Stimulated activated naive CD4-positive, alpha-beta T cell (primary cell): ENCODE data around the gene VGF.
A peak's percentile ranks its signal among the peaks of the same experiment; 100 is the strongest.

Experiments used
- DNase-seq, 6 experiments: peaks; one replicate each; lab custom pipeline; 2025; lab: John Stamatoyannopoulos, UW

Gene VGF

DNA sequence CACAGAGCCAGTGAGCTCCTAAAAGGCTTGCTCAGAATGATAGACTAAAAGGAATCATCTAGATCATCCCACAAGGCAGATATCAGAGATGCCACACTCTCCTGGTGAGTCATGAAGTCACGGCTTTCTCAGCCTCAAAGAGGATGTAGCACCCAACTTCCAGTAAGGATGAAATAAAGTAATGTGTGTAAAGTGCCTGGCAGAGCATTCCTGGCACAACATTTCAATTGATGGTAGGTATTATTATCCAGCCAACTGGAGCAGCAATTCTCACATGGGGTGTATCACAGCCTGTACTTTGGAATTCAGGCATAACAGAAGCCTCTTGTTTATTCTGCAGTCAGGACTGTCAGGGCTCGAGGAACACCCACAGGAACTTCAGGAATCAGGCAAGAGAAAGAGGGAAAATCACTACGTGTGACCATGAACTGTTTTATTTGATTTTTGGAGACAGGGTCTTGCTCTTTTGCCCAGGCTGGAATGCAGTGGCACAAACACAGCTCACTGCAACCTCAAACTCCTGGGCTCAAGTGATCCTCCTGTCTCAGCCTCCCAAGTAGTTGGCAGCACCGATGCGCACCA lies 20.0 kb upstream of the VGF start:
- DNase-seq, result no peak

- no peak for DNase-seq
Observed at GRCh38 chr7:101180130-101180755, 14.9 kb upstream of the VGF start, which contains the start of gene NAT16. Gene NAT16 (minus strand): TSS chr7:101180293. CDS start chr7:101174807, 5,486 bp downstream.

- DNase-seq, result no peak
Observed at GRCh38 chr7:101179713-101180112, 14.3 kb upstream of the VGF start.

DNA sequence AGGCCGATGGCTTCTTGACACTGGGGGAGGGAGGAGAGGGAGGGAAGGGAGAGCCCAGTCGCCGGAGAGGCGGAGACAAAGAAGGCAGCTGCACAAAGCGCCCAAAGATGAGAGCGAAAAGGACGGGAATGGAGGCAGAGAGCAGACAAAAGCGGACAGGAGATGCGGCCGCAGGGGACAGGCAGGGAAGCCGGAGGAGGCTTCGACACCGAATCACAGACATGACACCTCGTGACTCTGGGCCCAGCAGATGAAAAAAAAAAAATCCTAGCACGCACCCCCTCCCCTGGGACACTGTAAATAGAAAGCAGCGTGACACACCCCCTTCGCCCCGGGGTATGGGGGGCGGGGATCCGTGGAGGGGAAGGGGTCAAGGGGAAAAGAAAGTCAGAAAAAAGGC lies 13.7 kb upstream of the VGF start:
- no peak for DNase-seq

GRCh38 chr7:101177644-101178043 lies 12.3 kb upstream of the VGF start:
- DNase-seq, result no peak

DNA sequence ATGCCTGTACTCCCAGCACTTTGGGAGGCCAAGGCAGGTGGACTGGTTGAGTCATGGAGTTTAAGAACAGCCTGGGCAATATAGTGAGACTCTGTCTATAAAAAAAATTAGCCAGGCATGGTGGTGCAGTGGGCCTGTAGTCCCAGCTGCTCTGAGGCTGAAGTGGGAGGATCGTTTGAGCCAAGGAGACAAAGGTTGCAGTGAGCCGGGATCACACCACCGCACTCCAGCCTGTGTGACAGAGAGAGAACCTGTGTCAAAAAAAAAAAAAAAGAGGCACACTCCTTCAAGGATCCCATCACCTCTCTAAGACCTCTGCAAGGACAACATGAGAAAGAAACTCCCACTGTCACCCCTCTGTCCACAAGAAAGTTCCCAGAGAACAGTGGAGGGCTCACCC lies 10.3 kb upstream of the VGF start:
- DNase-seq, result no peak

DNA sequence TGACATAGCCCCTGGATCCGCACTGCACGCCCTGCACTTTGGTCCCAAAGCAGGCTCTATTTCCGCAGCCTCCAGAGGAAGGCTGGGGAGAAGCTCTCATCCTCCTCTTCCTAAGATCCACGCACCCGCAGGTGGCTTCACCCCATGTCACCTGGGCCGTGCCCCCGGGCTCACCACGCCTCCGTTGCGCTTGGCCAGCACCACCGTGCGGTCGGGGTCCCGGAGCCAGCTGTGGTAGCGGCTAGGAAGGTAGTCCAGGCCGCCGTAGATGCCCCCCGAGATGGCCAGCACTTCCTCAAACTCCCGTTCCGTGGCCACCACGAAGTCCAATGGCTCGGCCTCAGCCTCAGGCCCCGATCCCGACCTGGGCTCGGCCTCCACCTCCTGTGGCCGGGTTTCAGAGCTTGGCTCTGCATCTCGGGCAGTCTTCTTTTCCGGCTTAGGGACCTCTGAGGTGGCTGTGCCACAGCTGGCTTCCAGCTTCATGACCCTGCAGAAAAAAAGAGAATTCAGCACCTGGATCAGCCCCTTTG lies 9.0 kb upstream of the VGF start:
- no peak for DNase-seq

GRCh38 chr7:101173752-101174244 lies 8.4 kb upstream of the VGF start:
- peak; percentile 37 to 70 (median 51) for DNase-seq

- DNase-seq, result no peak
Observed at GRCh38 chr7:101172854-101173751, 7.7 kb upstream of the VGF start.

DNA sequence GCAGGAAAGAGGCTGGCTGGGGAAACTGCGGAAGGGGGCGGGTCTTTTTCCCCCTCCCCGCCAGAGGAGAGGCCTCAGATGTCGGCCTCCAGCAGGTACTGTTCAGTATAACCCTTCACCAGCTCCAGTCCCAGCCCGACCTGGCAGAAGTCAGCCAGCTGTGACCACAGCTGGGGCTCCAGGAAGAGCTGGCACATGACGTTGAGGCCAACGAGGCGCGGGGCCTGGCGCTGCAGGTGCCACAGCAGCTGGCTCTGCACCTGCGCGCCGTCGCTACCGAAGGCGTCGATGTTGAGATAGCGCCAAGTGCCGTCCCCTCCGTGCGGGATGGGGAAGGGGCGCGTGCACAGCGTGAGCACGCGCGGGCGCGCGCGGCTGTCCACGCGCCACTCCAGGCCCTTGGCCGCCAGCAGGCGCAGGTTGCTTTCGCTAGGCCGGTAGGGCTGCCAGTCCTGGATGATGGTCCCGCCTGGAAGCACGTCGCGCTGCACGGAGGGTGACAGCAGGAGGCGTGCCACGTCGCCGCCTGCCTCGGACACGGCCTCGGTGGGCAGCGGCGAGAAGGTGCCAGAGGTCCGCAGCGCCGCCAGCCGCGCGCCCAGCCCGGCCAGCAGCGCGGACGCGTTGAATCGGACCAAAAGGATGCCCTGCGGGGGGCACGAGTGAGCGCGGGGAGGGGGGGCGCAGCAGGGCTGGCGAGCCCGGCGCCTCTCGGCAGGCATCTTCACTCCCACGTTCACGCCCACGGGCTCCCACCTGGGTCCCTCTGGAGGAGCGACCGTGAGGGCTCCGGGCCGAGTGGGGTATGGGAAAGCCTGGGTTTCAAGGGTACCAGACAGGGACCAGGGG lies 6.9 kb upstream of the VGF start:
- DNase-seq, result peak in 1 of 6 experiments; percentile 8

DNA sequence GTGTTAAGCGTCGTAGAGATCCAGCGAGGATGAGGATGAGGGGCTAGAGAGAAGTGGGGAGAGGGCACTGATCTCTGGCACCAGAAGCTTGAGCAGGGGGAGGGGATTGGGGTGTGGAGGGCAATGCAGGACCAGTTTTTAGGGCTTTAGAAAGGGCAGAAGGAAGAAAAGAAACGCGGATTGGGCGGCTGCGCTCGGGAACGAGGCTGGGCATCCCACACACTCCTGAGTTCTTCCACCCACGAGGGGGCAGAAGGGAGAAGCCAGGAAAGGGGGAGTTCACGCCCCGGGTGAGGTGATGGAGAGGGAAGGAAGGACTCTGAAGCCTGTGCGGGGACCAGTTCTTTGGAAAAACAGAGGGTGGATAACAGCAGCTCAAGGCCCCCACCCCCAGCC lies 6.1 kb upstream of the VGF start:
- no peak for DNase-seq

GRCh38 chr7:101170617-101171441 lies 5.5 kb upstream of the VGF start:
- peak; percentile 15 to 54 (median 26) for DNase-seq

- peak; percentile 37 to 81 (median 64) for DNase-seq
Observed at GRCh38 chr7:101169838-101170551, 4.6 kb upstream of the VGF start.

- no peak for DNase-seq
Observed at GRCh38 chr7:101169110-101169837, 3.9 kb upstream of the VGF start.

GRCh38 chr7:101168412-101169049 lies 3.2 kb upstream of the VGF start:
- no peak for DNase-seq

DNA sequence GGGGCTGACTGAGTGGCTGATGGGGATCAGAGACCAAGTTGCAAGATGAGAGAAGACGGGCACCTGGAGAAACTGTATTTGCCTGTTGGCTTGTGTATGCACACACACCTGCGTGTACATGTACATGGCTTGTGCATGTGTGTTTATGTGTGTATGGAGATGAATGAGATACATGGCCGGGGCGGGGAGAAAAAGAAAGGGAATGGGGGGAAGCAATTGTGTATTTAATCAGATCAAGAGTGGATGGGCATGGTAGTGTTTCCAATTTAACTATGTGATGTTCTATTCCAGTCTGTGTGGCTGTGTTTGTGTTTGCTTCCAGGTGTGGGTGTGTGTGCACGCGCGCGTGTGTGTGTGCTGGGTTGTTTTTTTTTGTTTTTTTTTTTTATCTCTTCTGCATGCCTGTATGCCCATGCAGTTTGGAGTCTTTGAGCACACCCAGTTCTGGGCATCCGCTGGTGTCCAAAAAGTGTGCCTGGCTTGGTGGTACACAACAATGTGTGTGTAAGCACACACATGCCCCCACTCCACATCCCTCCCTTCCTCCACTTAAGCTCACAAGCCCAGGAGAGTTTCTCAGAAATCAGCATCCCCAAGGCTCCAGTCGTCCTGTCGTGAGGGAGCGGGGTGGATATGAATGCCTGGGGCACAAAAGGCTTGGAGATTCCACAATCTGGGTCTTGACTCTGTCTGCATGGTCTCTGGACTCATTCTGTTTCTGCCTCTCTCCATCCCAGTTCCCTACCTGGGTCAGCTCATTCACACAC lies 2.5 kb upstream of the VGF start:
- no peak for DNase-seq

GRCh38 chr7:101166909-101167644 lies 1.7 kb upstream of the VGF start:
- DNase-seq, result no peak

- no peak for DNase-seq
Observed at GRCh38 chr7:101166648-101166908, 1.2 kb upstream of the VGF start.
